ENCODE measurements around the gene FERMT1. TPM values are rescaled to one million over a fixed set of nuclear protein-coding genes. Genes with fewer than 3 reads are reported as not detected.

Gene FERMT1
- total and polyA plus RNA-seq, 2 of the 4 experiments (the other 2 are of a cell fraction): 1.8 to 2.3 TPM

- CTCF ChIA-PET: no interaction called here
Observed at GRCh38 chr20:6134592-6134991, 11.8 kb upstream of the FERMT1 start.

More at GRCh38 chr20:6134592-6134991, 11.8 kb upstream of the FERMT1 start:
- Histone ChIP-seq H2BK15ac (ENCODE audit: low read depth, low read length) (no peak overlapping the region), H3K36me3 (ENCODE audit: control insufficient read depth, insufficient read depth, low read length) (no peaks in the 10 kb centered on the region), H4K8ac (ENCODE audit: low read depth in 2 of 2, low read length in 2 of 2) (no peak overlapping the region), H2BK5ac (ENCODE audit: low read depth, low read length, poor library complexity, severe bottlenecking) (no peak overlapping the region), H4K5ac (ENCODE audit: low read depth, low read length) (no peak overlapping the region), H4K91ac (ENCODE audit: insufficient read depth, low read depth, low read length) (no peak overlapping the region), H2AK9ac (replicated peaks; ENCODE audit: low read depth, low read length, poor library complexity) (no peak overlapping the region), H4K20me1 (ENCODE audit: insufficient read depth, low read length) (no peaks in the 10 kb centered on the region), H3K4me1 (ENCODE audit: control insufficient read depth, insufficient read depth, low read length) (no peaks in the 10 kb centered on the region), H3K4me2 (ENCODE audit: low read depth, low read length) (no peak overlapping the region), H2AFZ (replicated peaks; ENCODE audit: low read length, poor library complexity) (no peak overlapping the region), H2BK20ac (ENCODE audit: low read depth, low read length) (no peak overlapping the region), H2BK120ac (ENCODE audit: low read depth, low read length) (no peak overlapping the region), H3K9me3 (ENCODE audit: control insufficient read depth, insufficient read depth, low read length) (no peaks in the 10 kb centered on the region), H3K27me3 (ENCODE audit: control insufficient read depth, insufficient read depth, low read length) (peaks cover 8% of the 10 kb centered on the region), H2AK5ac (ENCODE audit: low read depth, low read length) (no peak overlapping the region), H3K14ac (replicated peaks; ENCODE audit: low read depth, low read length) (no peak overlapping the region), H3K4me3 (ENCODE audit: insufficient read depth, low read depth, low read length) (no peak overlapping the region), H3K79me1 (ENCODE audit: low read depth in 1 of 2, low read length in 2 of 2) (no peaks in the 10 kb centered on the region), H3K56ac (ENCODE audit: extremely low read depth, insufficient read depth, low read length) (no peak overlapping the region), H3K23ac (ENCODE audit: low read depth, low read length) (no peak overlapping the region), H3K4ac (ENCODE audit: low read depth, low read length) (no peak overlapping the region), H3K27ac (ENCODE audit: insufficient read depth, low read length) (no peak overlapping the region), H3K18ac (ENCODE audit: low read depth, low read length) (no peak overlapping the region), H3K9me1 (ENCODE audit: insufficient read depth, low read length) (no peaks in the 10 kb centered on the region), H3K9ac (ENCODE audit: low read depth, low read length) (no peak overlapping the region)
- ATAC-seq (ENCODE audit: low read depth) (no peak), DNase-seq (no peak)
- TF ChIP-seq ELK1 (IDR thresholded peaks at IDR 0.05; ENCODE audit: borderline replicate concordance, low read depth, low read length) (no peak), CEBPB (IDR thresholded peaks at IDR 0.05; ENCODE audit: low read depth, low read length) (no peak), CHD1 (IDR thresholded peaks at IDR 0.05; ENCODE audit: low read depth, low read length) (no peak), POLR2A (IDR thresholded peaks at IDR 0.05; ENCODE audit: low read depth, low read length) (no peak), CTCF (conservative IDR thresholded peaks at IDR 0.05; ENCODE audit: low read depth, low read length) (no peak), RFX5 (IDR thresholded peaks at IDR 0.05; ENCODE audit: low read depth, low read length) (no peak), FOS (IDR thresholded peaks at IDR 0.05; ENCODE audit: low read depth, low read length) (no peak), SMC3 (IDR thresholded peaks at IDR 0.05; ENCODE audit: low read depth, low read length) (no peak), MXI1 (IDR thresholded peaks at IDR 0.05; ENCODE audit: borderline replicate concordance, low read depth, low read length) (no peak), MAZ (IDR thresholded peaks at IDR 0.05; ENCODE audit: borderline replicate concordance, low read depth, low read length) (no peak), RAD21 (IDR thresholded peaks at IDR 0.05; ENCODE audit: low read length) (no peak), USF2 (IDR thresholded peaks at IDR 0.05; ENCODE audit: low read depth, low read length) (no peak), MAFK (IDR thresholded peaks at IDR 0.05; ENCODE audit: low read depth, low read length) (no peak), NFE2L2 (IDR thresholded peaks at IDR 0.05; ENCODE audit: low read depth, low read length) (no peak), BHLHE40 (IDR thresholded peaks at IDR 0.05; ENCODE audit: low read depth, low read length) (no peak), RCOR1 (IDR thresholded peaks at IDR 0.05; ENCODE audit: insufficient replicate concordance, low read length) (no peak)
- dilution Hi-C loops (cut with HindIII; ENCODE audit: low sequenced_read_pairs, unreplicated experiment) (no loop called here), intact Hi-C loops (cut with micrococcal nuclease) (no loop called here), in situ Hi-C loops (cut with MboI; ENCODE audit: low sequenced_read_pairs) (no loop called here)
- POLR2A ChIA-PET (ENCODE audit: unreplicated experiment): no interaction called here
- no TSS peak for BruUV-seq (replicated peaks)
- WGBS, 2 experiments (ENCODE audit: extremely low coverage in 2 of 2, insufficient read length in 1 of 2): 50% methylated on average over 2 of the region's 8 CpGs; no CpG with 5 or more reads in 1 of the 2 experiments
